ENCODE measurements around the gene CLCN2. TPM values are rescaled to one million over a fixed set of nuclear protein-coding genes. Genes with fewer than 3 reads are reported as not detected.

CLCN2 gene
- total RNA-seq, 1 experiment from 2014 or later: 13.0 TPM

DNA sequence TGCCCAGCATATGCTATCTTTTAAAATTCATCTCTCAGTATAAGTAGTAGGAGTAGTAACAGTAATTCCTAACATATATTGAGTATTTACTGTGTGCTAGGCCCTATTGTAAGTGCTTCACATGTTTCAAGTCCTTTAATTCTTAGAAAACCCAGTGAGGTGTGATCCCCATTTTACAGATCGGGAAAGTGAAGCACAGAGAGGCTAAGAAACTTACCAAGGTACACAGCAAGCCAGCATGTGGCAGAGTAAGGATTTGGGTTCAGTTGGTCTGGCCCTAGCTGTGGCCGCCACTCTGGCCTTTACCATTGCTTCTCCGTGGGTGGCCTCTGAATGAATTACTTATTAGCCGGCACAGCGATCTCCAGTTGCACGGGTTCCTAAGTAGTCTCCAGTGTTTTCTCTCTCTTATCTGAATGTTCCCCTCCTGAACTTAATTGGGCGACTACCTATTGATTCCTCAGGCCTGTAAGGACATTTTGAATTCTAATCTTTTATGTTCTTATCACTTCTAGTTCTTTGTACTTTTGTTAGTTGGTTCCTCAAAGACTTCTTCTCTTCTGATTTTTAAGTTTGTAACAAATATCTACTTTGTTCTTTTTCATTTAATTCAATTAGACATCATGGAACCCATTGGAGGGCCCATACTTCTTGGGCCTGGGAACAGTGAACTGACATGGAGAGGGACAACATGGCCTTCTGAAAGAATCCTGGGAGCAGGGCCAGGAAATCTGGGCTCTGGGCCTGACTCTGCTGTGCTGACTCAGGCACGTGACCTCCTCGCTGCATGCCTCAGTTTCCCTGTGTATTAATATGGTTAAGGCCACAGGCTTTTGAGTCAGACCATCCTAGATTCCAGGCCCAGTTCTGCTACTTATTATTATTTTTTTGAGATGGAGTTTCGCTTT, 11.6 kb downstream of the CLCN2 start:
- Histone ChIP-seq H3F3A (ENCODE audit: low read length, unreplicated experiment) (no peaks in the 10 kb centered on the region), H3K9me2 (replicated peaks; ENCODE audit: low read length) (no peaks in the 10 kb centered on the region), H3K36me3 (ENCODE audit: low read depth, low read length) (peaks cover 9% of the 10 kb centered on the region; the same call in 1 of the 2 replicates), H3K9ac (ENCODE audit: low read length) (no peak overlapping the region), H3K9me3 (ENCODE audit: low read length) (no peaks in the 10 kb centered on the region), H3K4me2 (ENCODE audit: low read length) (no peak overlapping the region), H3K4me1 (ENCODE audit: insufficient read depth, low read length) (peaks cover 3% of the 10 kb centered on the region; the same call in 1 of the 2 replicates), H3K27ac (ENCODE audit: low read length) (no peak overlapping the region), H3K79me2 (ENCODE audit: low read length) (no peaks in the 10 kb centered on the region), H3K4me3 (ENCODE audit: low read length) (no peak overlapping the region), H4K20me1 (ENCODE audit: low read length) (no peaks in the 10 kb centered on the region), H3K27me3 (ENCODE audit: low read length) (no peaks in the 10 kb centered on the region), H2AFZ (ENCODE audit: low read length) (no peak overlapping the region)
- TF ChIP-seq, protein P1, sequence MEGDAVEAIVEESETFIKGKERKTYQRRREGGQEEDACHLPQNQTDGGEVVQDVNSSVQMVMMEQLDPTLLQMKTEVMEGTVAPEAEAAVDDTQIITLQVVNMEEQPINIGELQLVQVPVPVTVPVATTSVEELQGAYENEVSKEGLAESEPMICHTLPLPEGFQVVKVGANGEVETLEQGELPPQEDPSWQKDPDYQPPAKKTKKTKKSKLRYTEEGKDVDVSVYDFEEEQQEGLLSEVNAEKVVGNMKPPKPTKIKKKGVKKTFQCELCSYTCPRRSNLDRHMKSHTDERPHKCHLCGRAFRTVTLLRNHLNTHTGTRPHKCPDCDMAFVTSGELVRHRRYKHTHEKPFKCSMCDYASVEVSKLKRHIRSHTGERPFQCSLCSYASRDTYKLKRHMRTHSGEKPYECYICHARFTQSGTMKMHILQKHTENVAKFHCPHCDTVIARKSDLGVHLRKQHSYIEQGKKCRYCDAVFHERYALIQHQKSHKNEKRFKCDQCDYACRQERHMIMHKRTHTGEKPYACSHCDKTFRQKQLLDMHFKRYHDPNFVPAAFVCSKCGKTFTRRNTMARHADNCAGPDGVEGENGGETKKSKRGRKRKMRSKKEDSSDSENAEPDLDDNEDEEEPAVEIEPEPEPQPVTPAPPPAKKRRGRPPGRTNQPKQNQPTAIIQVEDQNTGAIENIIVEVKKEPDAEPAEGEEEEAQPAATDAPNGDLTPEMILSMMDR (conservative IDR thresholded peaks at IDR 0.05; ENCODE audit: low read depth, low read length): no peak
- TF ChIP-seq EZH2 (IDR thresholded peaks at IDR 0.05; ENCODE audit: low read length, unreplicated experiment) (no peak), EZH2phosphoT487 (IDR thresholded peaks at IDR 0.05; ENCODE audit: borderline replicate concordance, low read length) (no peak)
- POLR2A ChIA-PET (ENCODE audit: unreplicated experiment): no interaction called here
- no peak for ATAC-seq
- intact Hi-C loops (cut with micrococcal nuclease): loop anchor here (5.0 kb wide), 1 partner anchor 38 kb away; the partner anchor contains the start of gene EIF4G1
- DNase-seq: no peak
- BruUV-seq (replicated peaks): no TSS peak
- CTCF ChIA-PET: no interaction called here

DNA sequence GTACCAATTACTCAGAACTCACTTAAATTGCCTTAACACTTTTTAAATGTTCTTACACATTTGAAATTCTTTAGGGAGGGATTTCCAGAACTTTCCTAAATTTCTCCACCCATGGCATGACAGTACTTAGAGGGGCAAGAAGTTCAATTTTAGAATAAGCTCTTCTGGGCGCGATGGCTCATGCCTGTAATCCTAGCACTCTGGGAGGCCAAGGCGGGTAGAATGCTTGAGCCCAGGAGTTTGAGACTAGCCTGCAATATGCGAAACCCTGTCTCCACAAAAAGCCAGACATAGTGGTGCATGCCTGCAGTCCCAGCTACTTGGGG, 13.4 kb downstream of the CLCN2 start:
- H3K4me1 ChIP-seq (ENCODE audit: insufficient read depth, low read length): peaks cover 3% of the 10 kb centered on the region; the same call in 1 of the 2 replicates
- CTCF ChIA-PET: interaction anchor here (0.7 kb wide), 1 partner anchor 1238 kb away, joined by 3 read pairs; the partner anchor contains the start of gene SENP2
- H3K4me2 ChIP-seq (ENCODE audit: low read length): no peak overlapping the region
- H3K27me3 ChIP-seq (ENCODE audit: low read length): no peaks in the 10 kb centered on the region
- H3K9me3 ChIP-seq (ENCODE audit: low read length): no peaks in the 10 kb centered on the region
- H4K20me1 ChIP-seq (ENCODE audit: low read length): no peaks in the 10 kb centered on the region
- DNase-seq (no peak), ATAC-seq (no peak)
- H3K27ac ChIP-seq (ENCODE audit: low read length): no peak overlapping the region
- H3K9me2 ChIP-seq (replicated peaks; ENCODE audit: low read length): no peaks in the 10 kb centered on the region
- no peaks in the 10 kb centered on the region for H3F3A ChIP-seq (ENCODE audit: low read length, unreplicated experiment)
- no peak overlapping the region for H3K9ac ChIP-seq (ENCODE audit: low read length)
- no peaks in the 10 kb centered on the region for H3K79me2 ChIP-seq (ENCODE audit: low read length)
- intact Hi-C loops (cut with micrococcal nuclease): loop anchor here (5.0 kb wide), 1 partner anchor 36 kb away; the partner anchor contains the start of gene EIF4G1
- BruUV-seq (replicated peaks): no TSS peak
- peaks cover 7% of the 10 kb centered on the region; the same call in 1 of the 2 replicates for H3K36me3 ChIP-seq (ENCODE audit: low read depth, low read length)
- POLR2A ChIA-PET (ENCODE audit: unreplicated experiment): no interaction called here
- TF ChIP-seq EZH2phosphoT487 (IDR thresholded peaks at IDR 0.05; ENCODE audit: borderline replicate concordance, low read length) (no peak), EZH2 (IDR thresholded peaks at IDR 0.05; ENCODE audit: low read length, unreplicated experiment) (no peak)
- TF ChIP-seq, protein P1 (conservative IDR thresholded peaks at IDR 0.05; ENCODE audit: low read depth, low read length): no peak
- H2AFZ ChIP-seq (ENCODE audit: low read length): no peak overlapping the region
- no peak overlapping the region for H3K4me3 ChIP-seq (ENCODE audit: low read length)

Data from PC-3 (cell line).